GM12873 (cell line): Measurements from ENCODE around the gene GPR83.

ENCODE experiments used
- TF ChIP-seq, protein P1 (sequence below): IDR thresholded peaks from 2 replicates; pipeline ENCODE4 v1.5.1; 2012; ENCODE audit warnings: low read depth, mild to moderate bottlenecking, moderate library complexity, low read length, control low read depth; ENCODE audit not compliant: insufficient read depth; ENCODE audit errors: missing control alignments

The GPR83 gene

GRCh38 chr11:94400839-94401772 is at the start of gene GPR83:
GPR83 (minus strand) TSS chr11:94401419; CDS start chr11:94401247, 172 bp downstream.
- TF ChIP-seq, protein P1, sequence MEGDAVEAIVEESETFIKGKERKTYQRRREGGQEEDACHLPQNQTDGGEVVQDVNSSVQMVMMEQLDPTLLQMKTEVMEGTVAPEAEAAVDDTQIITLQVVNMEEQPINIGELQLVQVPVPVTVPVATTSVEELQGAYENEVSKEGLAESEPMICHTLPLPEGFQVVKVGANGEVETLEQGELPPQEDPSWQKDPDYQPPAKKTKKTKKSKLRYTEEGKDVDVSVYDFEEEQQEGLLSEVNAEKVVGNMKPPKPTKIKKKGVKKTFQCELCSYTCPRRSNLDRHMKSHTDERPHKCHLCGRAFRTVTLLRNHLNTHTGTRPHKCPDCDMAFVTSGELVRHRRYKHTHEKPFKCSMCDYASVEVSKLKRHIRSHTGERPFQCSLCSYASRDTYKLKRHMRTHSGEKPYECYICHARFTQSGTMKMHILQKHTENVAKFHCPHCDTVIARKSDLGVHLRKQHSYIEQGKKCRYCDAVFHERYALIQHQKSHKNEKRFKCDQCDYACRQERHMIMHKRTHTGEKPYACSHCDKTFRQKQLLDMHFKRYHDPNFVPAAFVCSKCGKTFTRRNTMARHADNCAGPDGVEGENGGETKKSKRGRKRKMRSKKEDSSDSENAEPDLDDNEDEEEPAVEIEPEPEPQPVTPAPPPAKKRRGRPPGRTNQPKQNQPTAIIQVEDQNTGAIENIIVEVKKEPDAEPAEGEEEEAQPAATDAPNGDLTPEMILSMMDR: no peak

DNA sequence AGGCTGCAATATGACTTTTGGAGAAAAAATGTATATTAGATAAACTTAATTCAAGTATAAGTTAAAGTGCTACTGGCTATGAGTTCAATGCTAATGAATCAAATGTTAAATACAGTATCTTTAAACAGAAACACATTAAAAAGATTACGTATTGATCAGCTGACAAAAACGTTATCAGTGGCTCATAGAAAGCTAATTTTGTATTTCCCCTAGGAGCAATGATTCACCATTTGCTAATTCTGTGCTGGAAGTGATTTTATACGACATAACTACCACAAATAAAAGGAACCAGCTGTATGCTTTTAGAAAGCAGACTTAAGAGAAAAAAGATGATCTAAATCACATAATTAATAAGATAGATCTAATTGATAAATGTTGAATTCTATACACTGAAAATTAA is 48.8 kb upstream of the GPR83 start:
- TF ChIP-seq, protein P1: no peak

DNA sequence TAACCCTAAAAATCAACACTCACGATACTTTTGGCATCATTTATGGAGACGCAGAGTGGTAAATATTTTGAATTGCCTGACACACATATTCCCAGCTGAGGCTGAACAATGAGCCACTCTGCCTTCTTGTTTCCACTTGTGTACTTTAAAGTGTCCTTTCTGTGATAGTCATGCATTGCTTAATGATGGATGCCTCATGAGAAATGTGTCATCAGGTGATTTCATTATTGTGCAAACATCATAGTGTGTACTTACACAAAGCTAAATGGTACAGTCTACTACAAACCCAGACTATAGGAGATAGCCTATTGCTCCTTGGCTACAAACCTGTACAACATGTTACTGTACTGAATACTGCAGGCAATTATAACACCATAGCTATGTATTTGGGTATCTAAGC is 48.2 kb upstream of the GPR83 start:
- TF ChIP-seq, protein P1: no peak

DNA sequence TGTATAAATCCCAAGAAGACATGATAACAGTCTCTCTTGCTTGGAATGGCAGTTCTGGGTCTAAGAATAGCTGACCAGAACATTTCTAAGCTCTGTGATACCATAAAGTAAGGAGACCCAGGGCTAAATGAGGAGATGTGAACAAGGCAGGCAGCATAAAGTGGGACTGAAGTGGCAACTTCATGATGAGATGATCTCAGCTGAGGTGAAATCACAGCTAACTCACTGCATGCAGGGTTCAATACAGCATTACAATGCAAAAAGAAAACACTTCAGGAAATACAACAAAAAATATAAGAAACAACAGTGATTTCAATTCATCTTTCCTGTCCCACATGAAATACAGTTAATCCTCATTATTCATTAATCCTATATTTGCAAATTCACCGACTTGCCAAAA is 47.8 kb upstream of the GPR83 start:
- TF ChIP-seq, protein P1: no peak

DNA sequence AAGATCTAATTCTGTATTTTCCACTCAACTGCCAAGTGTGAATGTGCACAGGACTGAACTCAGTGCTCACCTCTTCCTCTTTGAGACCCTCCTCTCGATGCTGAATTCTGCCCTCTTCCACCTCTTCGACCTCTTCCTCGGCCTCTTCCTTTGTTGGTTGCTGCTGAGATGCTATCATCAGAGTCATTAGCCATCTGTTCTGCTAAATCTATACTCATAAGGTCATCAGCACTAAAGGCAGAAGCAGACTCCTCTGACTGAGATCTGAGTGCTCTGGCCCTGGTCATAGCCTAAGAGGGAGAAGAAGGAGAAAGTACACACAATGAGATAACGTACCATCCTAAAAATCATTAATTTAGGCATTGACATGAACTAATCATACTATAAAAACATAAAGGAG is 45.9 kb upstream of the GPR83 start:
- TF ChIP-seq, protein P1: no peak

GRCh38 chr11:94445641-94446040 is 44.4 kb upstream of the GPR83 start:
- TF ChIP-seq, protein P1: no peak

- TF ChIP-seq, protein P1: no peak
These were observed 31.8 kb upstream of the GPR83 start for GRCh38 chr11:94433049-94433448.
